Lower leg skin (tissue), 4 donors: ENCODE measurements around the gene CLDN1. TPM values are rescaled to one million over a fixed set of nuclear protein-coding genes. Genes with fewer than 3 reads are reported as not detected.

ENCODE experiments used
- DNase-seq, 2 donors: peaks; one replicate each; pipeline ENCODE4 v3.0.0-alpha.2; 2019; ENCODE audit warnings: low spot score in 2 of 2
- H3K4me3 ChIP-seq: fragments of 200-600 bp; sonication (generic); 2 replicates; pipeline ENCODE4 v1.5.1; 2017; ENCODE audit warnings: mild to moderate bottlenecking, low read depth; ENCODE audit not compliant: poor library complexity, severe bottlenecking
- CTCF ChIP-seq, 3 donors: fragments of 450-650 bp; IDR thresholded peaks; one replicate each; pipeline ENCODE4 v1.5.1; 2016; ENCODE audit warnings: antibody characterized with exemption in 3 of 3, mild to moderate bottlenecking in 3 of 3, moderate library complexity in 2 of 3
- POLR2A ChIP-seq, 2 donors: fragments of 450-650 bp; IDR thresholded peaks; one replicate each; pipeline ENCODE4 v1.6.1; 2016 to 2017; ENCODE audit warnings: antibody characterized with exemption in 2 of 2, mild to moderate bottlenecking in 1 of 2, moderate library complexity in 1 of 2
- WGBS, 2 donors: methylation state at CpG; one replicate each; pipeline ENCODE4 v1.1.5; 2018; 5-methylcytosine and 5-hydroxymethylcytosine counted together
- intact Hi-C: fragments of 100-400 bp; cut with DNase I; formaldehyde crosslinking; loops from one replicate; pipeline ENCODE4 v1.15.0; 2023; ENCODE audit warnings: low total_unique reads
- total RNA-seq, 4 donors: library from RNA; depleted of rRNA; stranded (reverse); fragments of >200 nt; gene quantifications; one replicate each; pipeline ENCODE4 v1.1.0, GENCODE V29; 2016

The CLDN1 gene
- total RNA-seq, 4 donors from 2014 or later = 452 to 1,148 (median 544) TPM

- 67 to 68% methylated on average over 1 of the region's 1 CpG for WGBS, 2 donors
- no peak for DNase-seq
- TF ChIP-seq CTCF (IDR thresholded peaks at IDR 0.05) (no peak), POLR2A (IDR thresholded peaks at IDR 0.05) (no peak)
- intact Hi-C loops = no loop called here
- no peak overlapping the region for H3K4me3 ChIP-seq
Measured at GRCh38 chr3:190303884-190304283, 18.4 kb downstream of the CLDN1 start.

GRCh38 chr3:190302212-190302867 is 19.9 kb downstream of the CLDN1 start:
- TF ChIP-seq CTCF (IDR thresholded peaks at IDR 0.05) (no peak), POLR2A (IDR thresholded peaks at IDR 0.05) (no peak)
- H3K4me3 ChIP-seq = no peak overlapping the region
- WGBS, 2 donors = 86 to 92% methylated on average over 3 of the region's 3 CpGs
- no peak for DNase-seq
- intact Hi-C loops = no loop called here

GRCh38 chr3:190301591-190301990 is 20.7 kb downstream of the CLDN1 start:
- H3K4me3 ChIP-seq = no peak overlapping the region
- TF ChIP-seq POLR2A (IDR thresholded peaks at IDR 0.05) = no peak
- no peak for TF ChIP-seq CTCF (IDR thresholded peaks at IDR 0.05)
- intact Hi-C loops = no loop called here
- DNase-seq = no peak
- WGBS, 2 donors = 20 to 34% methylated on average over 3 of the region's 3 CpGs

DNA sequence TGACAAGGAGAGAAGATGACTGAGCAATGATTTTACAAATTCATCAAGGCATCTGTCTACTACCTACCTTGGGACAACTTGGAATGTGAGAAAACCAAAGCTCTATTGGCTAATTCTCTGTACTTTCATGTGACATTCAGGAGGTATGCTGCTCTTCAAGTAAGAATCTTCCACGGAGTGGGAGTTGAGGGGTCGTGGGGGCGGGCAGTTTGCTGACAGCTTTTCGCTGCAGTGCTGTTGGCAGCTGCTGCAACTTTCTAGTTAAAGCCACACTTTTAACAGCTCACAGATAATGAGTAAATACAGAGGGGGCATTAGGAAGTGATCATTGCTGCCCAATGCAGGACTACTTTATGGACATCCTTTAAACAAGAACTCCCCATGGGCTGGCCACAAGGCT is 22.3 kb downstream of the CLDN1 start:
- H3K4me3 ChIP-seq = no peak overlapping the region
- intact Hi-C loops = no loop called here
- TF ChIP-seq CTCF (IDR thresholded peaks at IDR 0.05) = no peak
- 71 to 81% methylated on average over 4 of the region's 4 CpGs for WGBS, 2 donors
- no peak for DNase-seq

GRCh38 chr3:190294030-190294429 is 28.2 kb downstream of the CLDN1 start:
- DNase-seq = no peak
- intact Hi-C loops = no loop called here
- TF ChIP-seq POLR2A (IDR thresholded peaks at IDR 0.05) (no peak), CTCF (IDR thresholded peaks at IDR 0.05) (no peak)
- no peak overlapping the region for H3K4me3 ChIP-seq

- TF ChIP-seq CTCF (IDR thresholded peaks at IDR 0.05) = no peak
- no peak for TF ChIP-seq POLR2A (IDR thresholded peaks at IDR 0.05)
- WGBS, 2 donors = 92 to 94% methylated on average over 3 of the region's 3 CpGs
- no peak for DNase-seq
- no peak overlapping the region for H3K4me3 ChIP-seq
- intact Hi-C loops = no loop called here
Measured at GRCh38 chr3:190293621-190294020, 28.6 kb downstream of the CLDN1 start.
